ENCODE data around the gene NLRP1.

The NLRP1 gene

GRCh38 chr17:5624211-5624610, 39.9 kb upstream of the NLRP1 start:
- TF ChIP-seq MAX (IDR thresholded peaks at IDR 0.05; ENCODE audit: low read depth, low read length): no peak
- no peak for TF ChIP-seq POLR2A (IDR thresholded peaks at IDR 0.05; ENCODE audit: extremely low read depth, insufficient read length)
- no peak for TF ChIP-seq MYC (IDR thresholded peaks at IDR 0.05; ENCODE audit: low read depth, low read length)
- TF ChIP-seq CTCF (IDR thresholded peaks at IDR 0.05; ENCODE audit: low read depth, low read length): no peak
- no peak for DNase-seq (ENCODE audit: low read depth)

GRCh38 chr17:5621729-5622128, 37.4 kb upstream of the NLRP1 start:
- TF ChIP-seq MAX (IDR thresholded peaks at IDR 0.05; ENCODE audit: low read depth, low read length) (no peak), MYC (IDR thresholded peaks at IDR 0.05; ENCODE audit: low read depth, low read length) (no peak), CTCF (IDR thresholded peaks at IDR 0.05; ENCODE audit: low read depth, low read length) (no peak), POLR2A (IDR thresholded peaks at IDR 0.05; ENCODE audit: extremely low read depth, insufficient read length) (no peak)
- H3K4me3 ChIP-seq (ENCODE audit: low read depth, low read length): no peak overlapping the region
- no peak for DNase-seq (ENCODE audit: low read depth)

More at GRCh38 chr17:5624211-5624610, 39.9 kb upstream of the NLRP1 start:
- no peak overlapping the region for H3K4me3 ChIP-seq (ENCODE audit: low read depth, low read length)

GRCh38 chr17:5621026-5621425, 36.7 kb upstream of the NLRP1 start:
- TF ChIP-seq CTCF (IDR thresholded peaks at IDR 0.05; ENCODE audit: low read depth, low read length): no peak
- TF ChIP-seq MYC (IDR thresholded peaks at IDR 0.05; ENCODE audit: low read depth, low read length): no peak
- TF ChIP-seq POLR2A (IDR thresholded peaks at IDR 0.05; ENCODE audit: extremely low read depth, insufficient read length): no peak
- TF ChIP-seq MAX (IDR thresholded peaks at IDR 0.05; ENCODE audit: low read depth, low read length): no peak
- H3K4me3 ChIP-seq (ENCODE audit: low read depth, low read length): no peak overlapping the region
- no peak for DNase-seq (ENCODE audit: low read depth)

- DNase-seq (ENCODE audit: low read depth): no peak
- no peak overlapping the region for H3K4me3 ChIP-seq (ENCODE audit: low read depth, low read length)
- no peak for TF ChIP-seq MYC (IDR thresholded peaks at IDR 0.05; ENCODE audit: low read depth, low read length)
- TF ChIP-seq CTCF (IDR thresholded peaks at IDR 0.05; ENCODE audit: low read depth, low read length): no peak
- no peak for TF ChIP-seq POLR2A (IDR thresholded peaks at IDR 0.05; ENCODE audit: extremely low read depth, insufficient read length)
- TF ChIP-seq MAX (IDR thresholded peaks at IDR 0.05; ENCODE audit: low read depth, low read length): no peak
Measured at GRCh38 chr17:5619088-5619740, 34.9 kb upstream of the NLRP1 start.

GRCh38 chr17:5618476-5618875, 34.2 kb upstream of the NLRP1 start:
- H3K4me3 ChIP-seq (ENCODE audit: low read depth, low read length): no peak overlapping the region
- no peak for DNase-seq (ENCODE audit: low read depth)
- no peak for TF ChIP-seq MYC (IDR thresholded peaks at IDR 0.05; ENCODE audit: low read depth, low read length)

- no peak overlapping the region for H3K4me3 ChIP-seq (ENCODE audit: low read depth, low read length)
- no peak for DNase-seq (ENCODE audit: low read depth)
- no peak for TF ChIP-seq MAX (IDR thresholded peaks at IDR 0.05; ENCODE audit: low read depth, low read length)
- no peak for TF ChIP-seq POLR2A (IDR thresholded peaks at IDR 0.05; ENCODE audit: extremely low read depth, insufficient read length)
- TF ChIP-seq CTCF (IDR thresholded peaks at IDR 0.05; ENCODE audit: low read depth, low read length): no peak
- no peak for TF ChIP-seq MYC (IDR thresholded peaks at IDR 0.05; ENCODE audit: low read depth, low read length)
Measured at GRCh38 chr17:5615476-5615875, 31.2 kb upstream of the NLRP1 start.

Data from NB4 (cell line).